Memory B cell (primary cell): ENCODE measurements around the gene ANKS4B.
"Not testable (repeated sequence)": the region's sequence is repeated elsewhere in the genome, so short reads cannot be mapped to it uniquely, and the experiment has no call there.

Experiments used
- ATAC-seq: fragments of 150-1000 bp; cut with Tn5 transposase; 2 replicates; pipeline ENCODE4 v1.10.0; 2021; ENCODE audit warnings: low read depth, mild to moderate bottlenecking, moderate library complexity
- DNase-seq, 2 donors: peaks; one replicate each; pipeline ENCODE4 v3.0.0; 2022; ENCODE audit warnings: low spot score in 2 of 2
- H3K27ac Mint-ChIP-seq: one replicate; pipeline ENCODE4 v1.8.0; 2022; ENCODE audit warnings: mild to moderate bottlenecking, moderate library complexity, mixed read lengths
- H3K27me3 Mint-ChIP-seq: one replicate; pipeline ENCODE4 v1.8.0; 2022; ENCODE audit warnings: mixed read lengths
- H3K36me3 Mint-ChIP-seq: one replicate; pipeline ENCODE4 v1.8.0; 2022; ENCODE audit warnings: mild to moderate bottlenecking, mixed read lengths
- H3K4me1 Mint-ChIP-seq: one replicate; pipeline ENCODE4 v1.8.0; 2022; ENCODE audit warnings: mixed read lengths
- H3K4me3 Mint-ChIP-seq: one replicate; pipeline ENCODE4 v1.8.0; 2022; ENCODE audit warnings: mild to moderate bottlenecking, moderate library complexity, mixed read lengths
- H3K9me3 Mint-ChIP-seq: one replicate; pipeline ENCODE4 v1.8.0; 2022; ENCODE audit warnings: mixed read lengths

Gene ANKS4B

GRCh38 chr16:21228361-21228872, 5.1 kb upstream of the ANKS4B start:
- peaks cover 3% of the 10 kb centered on the region for H3K4me1 Mint-ChIP-seq
- H3K27ac Mint-ChIP-seq = no peak overlapping the region
- no peak overlapping the region for H3K4me3 Mint-ChIP-seq
- no peaks in the 10 kb centered on the region for H3K36me3 Mint-ChIP-seq
- ATAC-seq = no peak
- no peaks in the 10 kb centered on the region for H3K9me3 Mint-ChIP-seq
- no peak for DNase-seq
- H3K27me3 Mint-ChIP-seq = peaks cover 14% of the 10 kb centered on the region

GRCh38 chr16:21233045-21233520, 416 bp upstream of the ANKS4B start:
- no peak overlapping the region for H3K4me3 Mint-ChIP-seq
- H3K36me3 Mint-ChIP-seq = no peaks in the 10 kb centered on the region
- no peak for DNase-seq
- H3K9me3 Mint-ChIP-seq = no peaks in the 10 kb centered on the region
- no peaks in the 10 kb centered on the region for H3K4me1 Mint-ChIP-seq
- peaks cover 17% of the 10 kb centered on the region for H3K27me3 Mint-ChIP-seq
- H3K27ac Mint-ChIP-seq = no peak overlapping the region
- ATAC-seq = no peak

- Mint-ChIP-seq H3K36me3 (no peaks in the 10 kb centered on the region), H3K27ac (no peak overlapping the region), H3K9me3 (no peaks in the 10 kb centered on the region), H3K27me3 (peaks cover 10% of the 10 kb centered on the region), H3K4me1 (no peaks in the 10 kb centered on the region), H3K4me3 (no peak overlapping the region)
- no peak for ATAC-seq
- no peak for DNase-seq
Observed at GRCh38 chr16:21235199-21235585, 1.7 kb downstream of the ANKS4B start.

GRCh38 chr16:21236831-21237230, 3.3 kb downstream of the ANKS4B start:
- no peaks in the 10 kb centered on the region for H3K9me3 Mint-ChIP-seq

GRCh38 chr16:21239646-21240045, 6.1 kb downstream of the ANKS4B start:
- no peak for ATAC-seq
- Mint-ChIP-seq H3K4me1 (no peaks in the 10 kb centered on the region), H3K9me3 (no peaks in the 10 kb centered on the region), H3K27ac (no peak overlapping the region), H3K27me3 (peaks cover 3% of the 10 kb centered on the region), H3K4me3 (no peak overlapping the region), H3K36me3 (no peaks in the 10 kb centered on the region)
- no peak for DNase-seq

More at GRCh38 chr16:21236831-21237230, 3.3 kb downstream of the ANKS4B start:
- Mint-ChIP-seq H3K27me3 (peaks cover 10% of the 10 kb centered on the region), H3K4me1 (no peaks in the 10 kb centered on the region), H3K4me3 (no peak overlapping the region), H3K27ac (no peak overlapping the region), H3K36me3 (no peaks in the 10 kb centered on the region)
- DNase-seq (no peak), ATAC-seq (no peak)

GRCh38 chr16:21242756-21243155, 9.3 kb downstream of the ANKS4B start:
- no peaks in the 10 kb centered on the region for H3K9me3 Mint-ChIP-seq
- DNase-seq (no peak), ATAC-seq (no peak)
- H3K27me3 Mint-ChIP-seq = no peaks in the 10 kb centered on the region
- H3K4me1 Mint-ChIP-seq = no peaks in the 10 kb centered on the region
- H3K4me3 Mint-ChIP-seq = no peak overlapping the region
- H3K27ac Mint-ChIP-seq = no peak overlapping the region
- H3K36me3 Mint-ChIP-seq = no peaks in the 10 kb centered on the region

GRCh38 chr16:21244518-21245215, 11.2 kb downstream of the ANKS4B start:
- no peak for ATAC-seq
- peaks cover 2% of the 10 kb centered on the region for H3K27me3 Mint-ChIP-seq
- no peak for DNase-seq
- no peaks in the 10 kb centered on the region for H3K9me3 Mint-ChIP-seq
- no peak overlapping the region for H3K27ac Mint-ChIP-seq
- no peaks in the 10 kb centered on the region for H3K36me3 Mint-ChIP-seq
- H3K4me1 Mint-ChIP-seq = peaks cover 1% of the 10 kb centered on the region
- no peak overlapping the region for H3K4me3 Mint-ChIP-seq

- Mint-ChIP-seq H3K27me3 (peaks cover 11% of the 10 kb centered on the region), H3K4me1 (peaks cover 11% of the 10 kb centered on the region)
- H3K4me3 Mint-ChIP-seq, H3K9me3 Mint-ChIP-seq, H3K36me3 Mint-ChIP-seq, ATAC-seq, H3K27ac Mint-ChIP-seq, DNase-seq: not testable (repeated sequence)
Observed at GRCh38 chr16:21248179-21248578, 14.7 kb downstream of the ANKS4B start.

GRCh38 chr16:21250072-21250923, 16.8 kb downstream of the ANKS4B start:
- no peak overlapping the region for H3K4me3 Mint-ChIP-seq
- H3K27ac Mint-ChIP-seq = no peak overlapping the region
- H3K9me3 Mint-ChIP-seq = no peaks in the 10 kb centered on the region
- peaks cover 11% of the 10 kb centered on the region for H3K4me1 Mint-ChIP-seq
- H3K36me3 Mint-ChIP-seq = peaks cover 2% of the 10 kb centered on the region
- ATAC-seq (peak; percentile 53), DNase-seq (no peak)
- H3K27me3 Mint-ChIP-seq = peaks cover 13% of the 10 kb centered on the region

GRCh38 chr16:21253470-21253869, 20.0 kb downstream of the ANKS4B start:
- Mint-ChIP-seq H3K4me1 (peaks cover 11% of the 10 kb centered on the region), H3K9me3 (no peaks in the 10 kb centered on the region), H3K27me3 (peaks cover 14% of the 10 kb centered on the region), H3K36me3 (peaks cover 2% of the 10 kb centered on the region), H3K27ac (no peak overlapping the region), H3K4me3 (no peak overlapping the region)
- peak; percentile 29 for ATAC-seq
- DNase-seq = no peak

- Mint-ChIP-seq H3K4me3 (no peak overlapping the region), H3K4me1 (no peaks in the 10 kb centered on the region), H3K27ac (no peak overlapping the region), H3K9me3 (no peaks in the 10 kb centered on the region), H3K27me3 (peaks cover 6% of the 10 kb centered on the region), H3K36me3 (no peaks in the 10 kb centered on the region)
- no peak for ATAC-seq
- DNase-seq = no peak
Observed at GRCh38 chr16:21256636-21257035, 23.1 kb downstream of the ANKS4B start.

GRCh38 chr16:21257284-21257683, 23.8 kb downstream of the ANKS4B start:
- Mint-ChIP-seq H3K4me3 (no peak overlapping the region), H3K36me3 (no peaks in the 10 kb centered on the region), H3K27me3 (peaks cover 6% of the 10 kb centered on the region), H3K27ac (no peak overlapping the region), H3K4me1 (no peaks in the 10 kb centered on the region), H3K9me3 (no peaks in the 10 kb centered on the region)
- DNase-seq (no peak), ATAC-seq (no peak)

- ATAC-seq = no peak
- H3K36me3 Mint-ChIP-seq = peaks cover 1% of the 10 kb centered on the region
- no peak overlapping the region for H3K4me3 Mint-ChIP-seq
- peaks cover 29% of the 10 kb centered on the region for H3K4me1 Mint-ChIP-seq
- DNase-seq = no peak
- no peak overlapping the region for H3K27ac Mint-ChIP-seq
- H3K9me3 Mint-ChIP-seq = no peaks in the 10 kb centered on the region
- peaks cover 1% of the 10 kb centered on the region for H3K27me3 Mint-ChIP-seq
Observed at GRCh38 chr16:21260870-21261791, 27.6 kb downstream of the ANKS4B start.
